Measurements from ENCODE around the gene LRIT1. TPM values are rescaled to one million over a fixed set of nuclear protein-coding genes. Genes with fewer than 3 reads are reported as not detected.
A peak's percentile ranks its signal among the peaks of the same experiment; 100 is the strongest.

LRIT1 gene
- total RNA-seq, 1 experiment from 2014 or later, result not detected

DNA sequence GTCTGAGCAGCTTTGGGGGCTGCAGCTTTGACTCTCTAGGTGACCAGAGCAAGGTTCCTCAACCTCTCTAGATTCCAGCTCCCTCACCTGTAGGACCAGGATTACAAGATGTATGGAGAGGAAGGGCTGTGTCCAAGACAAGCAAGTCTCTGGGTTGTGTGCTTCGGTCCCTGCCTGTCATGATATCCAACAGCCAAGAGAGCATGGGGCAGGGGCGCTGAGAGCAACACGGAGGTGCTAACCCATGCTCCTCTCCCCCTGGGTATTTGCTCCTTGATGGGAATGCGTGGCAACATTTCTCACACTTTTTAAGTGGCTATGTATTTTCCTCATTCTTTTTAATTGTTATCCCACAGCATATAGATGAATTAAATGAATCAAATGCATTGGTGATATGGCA, 36.7 kb downstream of the LRIT1 start:
- Histone ChIP-seq H3K27me3 (replicated peaks; ENCODE audit: insufficient read depth, low read depth, low read length, poor library complexity) (peaks cover 15% of the 10 kb centered on the region), H3K4me1 (ENCODE audit: insufficient read depth, low read length, poor library complexity, severe bottlenecking) (no peaks in the 10 kb centered on the region), H3K4me3 (ENCODE audit: low read depth, low read length, poor library complexity, severe bottlenecking) (no peak overlapping the region), H3K27ac (ENCODE audit: low read depth, low read length, poor library complexity, severe bottlenecking) (no peak overlapping the region), H3K36me3 (ENCODE audit: insufficient read depth, low read length, poor library complexity, severe bottlenecking) (no peaks in the 10 kb centered on the region), H3K9me3 (ENCODE audit: low read depth, low read length, poor library complexity, severe bottlenecking) (no peaks in the 10 kb centered on the region)
- no TSS peak for BruUV-seq (replicated peaks)
- DNase-seq (ENCODE audit: low spot score), result no peak
- no peak for TF ChIP-seq EZH2 (IDR thresholded peaks at IDR 0.05; ENCODE audit: borderline replicate concordance, low read depth, low read length, poor library complexity, severe bottlenecking)
- TF ChIP-seq, protein P1, sequence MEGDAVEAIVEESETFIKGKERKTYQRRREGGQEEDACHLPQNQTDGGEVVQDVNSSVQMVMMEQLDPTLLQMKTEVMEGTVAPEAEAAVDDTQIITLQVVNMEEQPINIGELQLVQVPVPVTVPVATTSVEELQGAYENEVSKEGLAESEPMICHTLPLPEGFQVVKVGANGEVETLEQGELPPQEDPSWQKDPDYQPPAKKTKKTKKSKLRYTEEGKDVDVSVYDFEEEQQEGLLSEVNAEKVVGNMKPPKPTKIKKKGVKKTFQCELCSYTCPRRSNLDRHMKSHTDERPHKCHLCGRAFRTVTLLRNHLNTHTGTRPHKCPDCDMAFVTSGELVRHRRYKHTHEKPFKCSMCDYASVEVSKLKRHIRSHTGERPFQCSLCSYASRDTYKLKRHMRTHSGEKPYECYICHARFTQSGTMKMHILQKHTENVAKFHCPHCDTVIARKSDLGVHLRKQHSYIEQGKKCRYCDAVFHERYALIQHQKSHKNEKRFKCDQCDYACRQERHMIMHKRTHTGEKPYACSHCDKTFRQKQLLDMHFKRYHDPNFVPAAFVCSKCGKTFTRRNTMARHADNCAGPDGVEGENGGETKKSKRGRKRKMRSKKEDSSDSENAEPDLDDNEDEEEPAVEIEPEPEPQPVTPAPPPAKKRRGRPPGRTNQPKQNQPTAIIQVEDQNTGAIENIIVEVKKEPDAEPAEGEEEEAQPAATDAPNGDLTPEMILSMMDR (conservative IDR thresholded peaks at IDR 0.05; ENCODE audit: low read depth, low read length), result no peak
- intact Hi-C loops (cut with micrococcal nuclease; ENCODE audit: unreplicated experiment), result loop anchor here (5.0 kb wide), 1 partner anchor 57 kb away; no protein-coding TSS in a partner anchor
- ChIA-PET POLR2A (ENCODE audit: low non-redundant PET) (no interaction called here), CTCF (no interaction called here)

DNA sequence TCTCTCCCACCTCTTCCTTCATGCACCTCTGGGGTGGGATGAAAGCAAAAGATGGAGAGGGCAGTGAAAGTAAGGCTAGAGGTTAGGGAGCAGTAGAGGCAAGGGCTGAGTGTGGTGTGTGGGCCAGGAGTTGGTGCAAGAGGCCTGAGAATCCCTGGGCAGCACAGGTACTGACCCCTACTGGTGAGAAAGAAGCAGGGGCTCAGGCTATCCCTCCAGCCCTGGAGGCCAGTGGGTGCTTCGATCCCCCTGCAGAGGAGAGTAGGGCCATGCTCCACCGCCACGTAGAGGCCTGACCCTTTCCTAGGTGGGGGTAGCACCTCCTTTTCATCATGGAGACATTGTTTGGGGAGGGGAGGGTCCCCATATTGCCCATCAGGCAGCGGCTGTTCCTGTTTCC, 37.2 kb downstream of the LRIT1 start:
- intact Hi-C loops (cut with micrococcal nuclease; ENCODE audit: unreplicated experiment), result no loop called here
- no peak overlapping the region for H3K27ac ChIP-seq (ENCODE audit: low read depth, low read length, poor library complexity, severe bottlenecking)
- H3K36me3 ChIP-seq (ENCODE audit: insufficient read depth, low read length, poor library complexity, severe bottlenecking), result no peaks in the 10 kb centered on the region
- POLR2A ChIA-PET (ENCODE audit: low non-redundant PET), result no interaction called here
- peaks cover 16% of the 10 kb centered on the region for H3K27me3 ChIP-seq (replicated peaks; ENCODE audit: insufficient read depth, low read depth, low read length, poor library complexity)
- no peaks in the 10 kb centered on the region for H3K4me1 ChIP-seq (ENCODE audit: insufficient read depth, low read length, poor library complexity, severe bottlenecking)
- no peak for DNase-seq (ENCODE audit: low spot score)
- CTCF ChIA-PET, result no interaction called here
- H3K9me3 ChIP-seq (ENCODE audit: low read depth, low read length, poor library complexity, severe bottlenecking), result no peaks in the 10 kb centered on the region
- H3K4me3 ChIP-seq (ENCODE audit: low read depth, low read length, poor library complexity, severe bottlenecking), result no peak overlapping the region
- BruUV-seq (replicated peaks), result no TSS peak
- TF ChIP-seq EZH2 (IDR thresholded peaks at IDR 0.05; ENCODE audit: borderline replicate concordance, low read depth, low read length, poor library complexity, severe bottlenecking), result no peak
- TF ChIP-seq, protein P1 (conservative IDR thresholded peaks at IDR 0.05; ENCODE audit: low read depth, low read length), result peak; percentile 35; the same call in 1 of the 2 replicates

DNA sequence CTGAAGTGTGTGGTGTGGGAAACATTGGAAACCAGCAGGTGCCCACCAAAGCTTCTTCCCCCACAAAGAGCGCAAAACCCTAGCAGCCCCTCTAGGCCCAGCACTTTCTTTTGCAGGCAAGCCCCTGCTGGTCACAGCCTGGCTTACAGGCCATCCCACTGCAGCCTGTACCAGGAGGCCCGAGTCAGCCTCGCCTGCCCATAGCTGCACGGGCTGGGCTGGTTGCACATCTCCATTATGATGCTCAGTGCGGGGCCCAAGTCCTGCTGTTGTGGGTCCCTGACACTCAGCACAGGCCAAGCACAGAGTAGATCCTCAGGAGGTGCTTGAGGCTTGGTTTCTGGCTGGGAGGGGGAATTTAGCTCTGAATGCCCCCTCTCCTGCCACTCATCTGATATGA, 39.0 kb downstream of the LRIT1 start:
- ChIA-PET CTCF (no interaction called here), POLR2A (ENCODE audit: low non-redundant PET) (no interaction called here)
- no TSS peak for BruUV-seq (replicated peaks)

More for the DNA sequence above, 39.0 kb downstream of the LRIT1 start:
- Histone ChIP-seq H3K4me3 (ENCODE audit: low read depth, low read length, poor library complexity, severe bottlenecking) (no peak overlapping the region), H3K27ac (ENCODE audit: low read depth, low read length, poor library complexity, severe bottlenecking) (no peak overlapping the region), H3K36me3 (ENCODE audit: insufficient read depth, low read length, poor library complexity, severe bottlenecking) (no peaks in the 10 kb centered on the region), H3K4me1 (ENCODE audit: insufficient read depth, low read length, poor library complexity, severe bottlenecking) (no peaks in the 10 kb centered on the region), H3K9me3 (ENCODE audit: low read depth, low read length, poor library complexity, severe bottlenecking) (no peaks in the 10 kb centered on the region), H3K27me3 (replicated peaks; ENCODE audit: insufficient read depth, low read depth, low read length, poor library complexity) (peaks cover 25% of the 10 kb centered on the region)
- TF ChIP-seq, protein P1 (conservative IDR thresholded peaks at IDR 0.05; ENCODE audit: low read depth, low read length), result no peak
- TF ChIP-seq EZH2 (IDR thresholded peaks at IDR 0.05; ENCODE audit: borderline replicate concordance, low read depth, low read length, poor library complexity, severe bottlenecking), result no peak
- no peak for DNase-seq (ENCODE audit: low spot score)
- intact Hi-C loops (cut with micrococcal nuclease; ENCODE audit: unreplicated experiment), result no loop called here

Data from A673 (cell line).